GM12878 (cell line): ENCODE data around the gene LILRB2.

Experiments used
- FOS ChIP-seq: IDR thresholded peaks from 3 replicates; pipeline ENCODE4 v1.6.1; 2011; ENCODE audit warnings: borderline replicate concordance; ENCODE audit not compliant: insufficient read length; ENCODE audit errors: extremely low read depth
- POLR2A ChIP-seq: IDR thresholded peaks from 2 replicates; pipeline ENCODE4 v1.6.1; 2011; ENCODE audit warnings: low read depth, mild to moderate bottlenecking, low read length
- TF ChIP-seq, protein P1 (sequence below), 3 experiments: IDR thresholded peaks in 2 of 3; conservative IDR thresholded peaks in 1 of 3; 2 replicates each; pipeline ENCODE4 v1.5.1; 2011; ENCODE audit warnings: low read depth in 3 of 3, low read length in 3 of 3, mild to moderate bottlenecking in 3 of 3, control low read depth in 2 of 3, moderate library complexity in 2 of 3, inconsistent platforms in 1 of 3, mixed read lengths in 1 of 3; ENCODE audit not compliant: control insufficient read depth in 2 of 3, insufficient read depth in 1 of 3; ENCODE audit errors: extremely low read depth in 1 of 3
- TF ChIP-seq, protein P2 (sequence below): fragments of 450-650 bp; IDR thresholded peaks from 2 replicates; pipeline ENCODE4 v1.6.1; 2017; ENCODE audit warnings: mild to moderate bottlenecking, moderate library complexity

GRCh38 chr19:54245936-54246335, 35.0 kb downstream of the LILRB2 start:
- no peak for TF ChIP-seq POLR2A
- TF ChIP-seq, protein P1, sequence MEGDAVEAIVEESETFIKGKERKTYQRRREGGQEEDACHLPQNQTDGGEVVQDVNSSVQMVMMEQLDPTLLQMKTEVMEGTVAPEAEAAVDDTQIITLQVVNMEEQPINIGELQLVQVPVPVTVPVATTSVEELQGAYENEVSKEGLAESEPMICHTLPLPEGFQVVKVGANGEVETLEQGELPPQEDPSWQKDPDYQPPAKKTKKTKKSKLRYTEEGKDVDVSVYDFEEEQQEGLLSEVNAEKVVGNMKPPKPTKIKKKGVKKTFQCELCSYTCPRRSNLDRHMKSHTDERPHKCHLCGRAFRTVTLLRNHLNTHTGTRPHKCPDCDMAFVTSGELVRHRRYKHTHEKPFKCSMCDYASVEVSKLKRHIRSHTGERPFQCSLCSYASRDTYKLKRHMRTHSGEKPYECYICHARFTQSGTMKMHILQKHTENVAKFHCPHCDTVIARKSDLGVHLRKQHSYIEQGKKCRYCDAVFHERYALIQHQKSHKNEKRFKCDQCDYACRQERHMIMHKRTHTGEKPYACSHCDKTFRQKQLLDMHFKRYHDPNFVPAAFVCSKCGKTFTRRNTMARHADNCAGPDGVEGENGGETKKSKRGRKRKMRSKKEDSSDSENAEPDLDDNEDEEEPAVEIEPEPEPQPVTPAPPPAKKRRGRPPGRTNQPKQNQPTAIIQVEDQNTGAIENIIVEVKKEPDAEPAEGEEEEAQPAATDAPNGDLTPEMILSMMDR (IDR thresholded peaks at IDR 0.05 in 2 of 3, conservative IDR thresholded peaks at IDR 0.05 in 1 of 3; ENCODE audit: control insufficient read depth in 2 of 3, extremely low read depth in 1 of 3, insufficient read depth in 1 of 3, low read depth in 3 of 3, low read length in 3 of 3): no peak
- no peak for TF ChIP-seq FOS
- TF ChIP-seq, protein P2, sequence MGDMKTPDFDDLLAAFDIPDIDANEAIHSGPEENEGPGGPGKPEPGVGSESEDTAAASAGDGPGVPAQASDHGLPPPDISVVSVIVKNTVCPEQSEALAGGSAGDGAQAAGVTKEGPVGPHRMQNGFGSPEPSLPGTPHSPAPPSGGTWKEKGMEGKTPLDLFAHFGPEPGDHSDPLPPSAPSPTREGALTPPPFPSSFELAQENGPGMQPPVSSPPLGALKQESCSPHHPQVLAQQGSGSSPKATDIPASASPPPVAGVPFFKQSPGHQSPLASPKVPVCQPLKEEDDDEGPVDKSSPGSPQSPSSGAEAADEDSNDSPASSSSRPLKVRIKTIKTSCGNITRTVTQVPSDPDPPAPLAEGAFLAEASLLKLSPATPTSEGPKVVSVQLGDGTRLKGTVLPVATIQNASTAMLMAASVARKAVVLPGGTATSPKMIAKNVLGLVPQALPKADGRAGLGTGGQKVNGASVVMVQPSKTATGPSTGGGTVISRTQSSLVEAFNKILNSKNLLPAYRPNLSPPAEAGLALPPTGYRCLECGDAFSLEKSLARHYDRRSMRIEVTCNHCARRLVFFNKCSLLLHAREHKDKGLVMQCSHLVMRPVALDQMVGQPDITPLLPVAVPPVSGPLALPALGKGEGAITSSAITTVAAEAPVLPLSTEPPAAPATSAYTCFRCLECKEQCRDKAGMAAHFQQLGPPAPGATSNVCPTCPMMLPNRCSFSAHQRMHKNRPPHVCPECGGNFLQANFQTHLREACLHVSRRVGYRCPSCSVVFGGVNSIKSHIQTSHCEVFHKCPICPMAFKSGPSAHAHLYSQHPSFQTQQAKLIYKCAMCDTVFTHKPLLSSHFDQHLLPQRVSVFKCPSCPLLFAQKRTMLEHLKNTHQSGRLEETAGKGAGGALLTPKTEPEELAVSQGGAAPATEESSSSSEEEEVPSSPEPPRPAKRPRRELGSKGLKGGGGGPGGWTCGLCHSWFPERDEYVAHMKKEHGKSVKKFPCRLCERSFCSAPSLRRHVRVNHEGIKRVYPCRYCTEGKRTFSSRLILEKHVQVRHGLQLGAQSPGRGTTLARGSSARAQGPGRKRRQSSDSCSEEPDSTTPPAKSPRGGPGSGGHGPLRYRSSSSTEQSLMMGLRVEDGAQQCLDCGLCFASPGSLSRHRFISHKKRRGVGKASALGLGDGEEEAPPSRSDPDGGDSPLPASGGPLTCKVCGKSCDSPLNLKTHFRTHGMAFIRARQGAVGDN: no peak
